Keratinocyte (primary cell): ENCODE data around the gene S100P. TPM values are rescaled to one million over a fixed set of nuclear protein-coding genes. Genes with fewer than 3 reads are reported as not detected.

ENCODE experiments used
- DNase-seq: peaks from one replicate; pipeline ENCODE4 v3.0.0-alpha.2; 2011; ENCODE audit warnings: low read depth, missing footprints, low spot score
- FAIRE-seq: peaks from 2 replicates; lab custom pipeline; 2011; peaks lifted over from hg19 to GRCh38; lab: Jason Lieb, UNC
- H2AFZ ChIP-seq: 2 replicates; pipeline ENCODE4 v1.6.0; 2012; ENCODE audit warnings: low read length, control low read depth, inconsistent platforms; ENCODE audit not compliant: control insufficient read depth
- H3K27ac ChIP-seq: 2 replicates; pipeline ENCODE4 v1.5.1; 2011; ENCODE audit warnings: low read length; ENCODE audit not compliant: control insufficient read depth, insufficient read depth
- H3K27me3 ChIP-seq: 3 replicates; pipeline ENCODE4 v1.6.0; 2011; ENCODE audit warnings: low read length; ENCODE audit not compliant: control insufficient read depth, insufficient read depth; ENCODE audit errors: extremely low read depth
- H3K36me3 ChIP-seq, 2 experiments: 2 replicates in 1 of 2; 3 replicates in 1 of 2; pipeline ENCODE4 v1.5.1; 2011; ENCODE audit warnings: low read length in 2 of 2, mild to moderate bottlenecking in 1 of 2; ENCODE audit not compliant: control insufficient read depth in 2 of 2, insufficient read depth in 2 of 2; ENCODE audit errors: extremely low read depth in 1 of 2
- H3K4me1 ChIP-seq: 3 replicates; pipeline ENCODE4 v1.5.1; 2011; ENCODE audit warnings: low read length; ENCODE audit not compliant: control insufficient read depth, insufficient read depth; ENCODE audit errors: extremely low read depth
- H3K4me2 ChIP-seq: 3 replicates; pipeline ENCODE4 v1.6.0; 2011; ENCODE audit warnings: low read depth, low read length; ENCODE audit not compliant: control insufficient read depth, insufficient read depth; ENCODE audit errors: extremely low read depth
- H3K4me3 ChIP-seq, 3 experiments: fragments of 200-600 bp in 1 of 3; sonication (generic) in 1 of 3; 2 replicates in 2 of 3; 3 replicates in 1 of 3; pipeline ENCODE4 v1.5.1; 2011 to 2016; ENCODE audit warnings: low read length in 3 of 3, mild to moderate bottlenecking in 3 of 3, control low read depth in 2 of 3, inconsistent platforms in 1 of 3, low read depth in 1 of 3, mixed read lengths in 1 of 3, mixed run types in 1 of 3, moderate library complexity in 1 of 3; ENCODE audit not compliant: control insufficient read depth in 2 of 3, insufficient read depth in 2 of 3; ENCODE audit errors: extremely low read depth in 1 of 3
- H3K79me2 ChIP-seq: 2 replicates; pipeline ENCODE4 v1.6.0; 2012; ENCODE audit warnings: low read length; ENCODE audit not compliant: control insufficient read depth, insufficient read depth
- H3K9ac ChIP-seq: 3 replicates; pipeline ENCODE4 v1.6.0; 2011; ENCODE audit warnings: low read length; ENCODE audit not compliant: control insufficient read depth, insufficient read depth; ENCODE audit errors: extremely low read depth
- H3K9me1 ChIP-seq: 3 replicates; pipeline ENCODE4 v1.6.0; 2011; ENCODE audit warnings: low read length; ENCODE audit not compliant: control insufficient read depth, insufficient read depth; ENCODE audit errors: extremely low read depth
- H3K9me3 ChIP-seq: 2 replicates; pipeline ENCODE4 v1.5.1; 2012; ENCODE audit warnings: low read depth, low read length; ENCODE audit not compliant: control insufficient read depth
- H4K20me1 ChIP-seq: 3 replicates; pipeline ENCODE4 v1.6.0; 2011; ENCODE audit warnings: low read length; ENCODE audit not compliant: control insufficient read depth, insufficient read depth; ENCODE audit errors: extremely low read depth
- CTCF ChIP-seq, 3 experiments: IDR thresholded peaks in 1 of 3; conservative IDR thresholded peaks in 1 of 3; optimal IDR thresholded peaks in 1 of 3; 2 replicates in 2 of 3; 3 replicates in 1 of 3; pipeline versions ENCODE3 to v1.5.1; 2011; ENCODE audit warnings: low read length in 3 of 3, mild to moderate bottlenecking in 3 of 3, moderate library complexity in 2 of 3, control low read depth in 1 of 3, inconsistent platforms in 1 of 3; ENCODE audit not compliant: insufficient read depth in 2 of 3; ENCODE audit errors: extremely low read depth in 1 of 3
- EZH2 ChIP-seq: IDR thresholded peaks from one replicate; pipeline ENCODE4 v1.6.1; 2012; ENCODE audit warnings: inconsistent platforms, mild to moderate bottlenecking, low read length, moderate library complexity
- dilution Hi-C: fragments of 300-500 bp; cut with MboI; formaldehyde crosslinking; loops from one replicate; pipeline ENCODE4 v1.7.0; 2020; ENCODE audit warnings: low sequenced_read_pairs; ENCODE audit not compliant: extremely low pct_ligation_motif_present
- polyA plus RNA-seq, 5 experiments: library from polyadenylated mRNA; depleted of rRNA in 3 of 5; stranded (reverse) in 3 of 5; stranded (forward) in 1 of 5; unstranded in 1 of 5; fragments of >200 nt; gene quantifications; 1 replicate in 1 of 5; 2 replicates in 3 of 5; 3 replicates in 1 of 5; pipeline versions ENCODE4 v1.2.1 to v1.2.3, GENCODE V29; 2011 to 2012; ENCODE audit warnings: missing spikeins in 2 of 5, low read depth in 1 of 5, low replicate concordance in 1 of 5

S100P gene
- polyA plus RNA-seq, 1 donor (not counting 4 experiments of a cell fraction or from before 2014, with no cell fraction given), result 1.7 TPM

DNA sequence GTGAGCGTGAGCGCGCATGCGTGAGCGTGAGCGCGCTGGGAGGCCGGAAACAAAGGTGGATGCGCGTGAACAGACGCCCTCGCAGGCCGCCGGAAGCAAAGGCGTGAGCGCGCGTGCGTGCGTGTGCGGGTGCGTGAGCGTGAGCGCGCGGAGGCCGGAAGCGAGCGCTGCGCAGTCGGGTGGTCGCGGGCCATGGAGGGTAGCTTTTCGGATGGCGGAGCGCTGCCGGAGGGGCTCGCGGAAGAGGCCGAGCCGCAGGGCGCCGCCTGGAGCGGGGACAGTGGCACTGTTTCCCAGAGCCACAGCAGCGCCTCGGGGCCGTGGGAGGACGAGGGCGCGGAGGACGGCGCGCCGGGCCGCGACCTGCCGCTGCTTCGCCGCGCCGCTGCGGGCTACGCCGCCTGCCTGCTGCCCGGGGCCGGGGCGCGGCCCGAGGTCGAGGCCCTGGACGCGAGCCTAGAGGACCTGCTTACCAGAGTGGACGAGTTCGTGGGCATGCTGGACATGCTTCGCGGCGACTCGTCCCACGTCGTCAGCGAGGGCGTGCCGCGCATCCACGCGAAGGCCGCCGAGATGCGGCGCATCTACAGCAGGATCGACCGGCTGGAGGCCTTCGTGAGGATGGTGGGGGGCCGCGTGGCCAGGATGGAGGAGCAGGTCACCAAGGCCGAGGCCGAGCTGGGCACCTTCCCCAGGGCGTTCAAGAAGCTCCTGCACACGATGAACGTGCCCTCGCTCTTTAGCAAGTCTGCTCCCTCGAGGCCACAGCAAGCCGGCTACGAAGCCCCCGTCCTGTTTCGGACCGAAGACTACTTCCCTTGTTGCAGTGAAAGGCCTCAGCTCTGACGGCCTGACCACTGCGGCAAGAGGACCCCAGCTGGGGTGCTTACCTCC is 22.6 kb downstream of the S100P start, which contains the start of gene BLOC1S4:
Gene BLOC1S4, plus strand, starts transcription at position 157 of the 894 bp plus-strand sequence. Its CDS starts 36 bp downstream, at position 193.
- Histone ChIP-seq H2AFZ (peak within 1 kb of the TSS; percentile 97), H3K9me3 (no peaks in the 10 kb centered on the region), H3K27ac (peak within 1 kb of the TSS; percentile 67), H3K4me1 (peaks cover 13% of the 10 kb centered on the region), H3K9me1 (no peaks in the 10 kb centered on the region), H3K36me3 (no peaks in the 10 kb centered on the region), H3K4me2 (peak within 1 kb of the TSS; percentile 82), H3K79me2 (peaks cover 22% of the 10 kb centered on the region), H3K4me3 (peak within 1 kb of the TSS; percentile 84 to 93 (median 91)), H4K20me1 (no peaks in the 10 kb centered on the region), H3K27me3 (no peaks in the 10 kb centered on the region), H3K9ac (peak within 1 kb of the TSS; percentile 82)
- TF ChIP-seq CTCF (optimal IDR thresholded peaks at IDR 0.05 in 1 of 3, IDR thresholded peaks at IDR 0.05 in 1 of 3, conservative IDR thresholded peaks at IDR 0.05 in 1 of 3; ENCODE audit: extremely low read depth in 1 of 3, insufficient read depth in 2 of 3, low read length in 3 of 3), result peak in 1 of 3 experiments; percentile 14
- TF ChIP-seq EZH2, result no peak
- DNase-seq, result no peak
- dilution Hi-C loops, result no loop called here
- no peak for FAIRE-seq

DNA sequence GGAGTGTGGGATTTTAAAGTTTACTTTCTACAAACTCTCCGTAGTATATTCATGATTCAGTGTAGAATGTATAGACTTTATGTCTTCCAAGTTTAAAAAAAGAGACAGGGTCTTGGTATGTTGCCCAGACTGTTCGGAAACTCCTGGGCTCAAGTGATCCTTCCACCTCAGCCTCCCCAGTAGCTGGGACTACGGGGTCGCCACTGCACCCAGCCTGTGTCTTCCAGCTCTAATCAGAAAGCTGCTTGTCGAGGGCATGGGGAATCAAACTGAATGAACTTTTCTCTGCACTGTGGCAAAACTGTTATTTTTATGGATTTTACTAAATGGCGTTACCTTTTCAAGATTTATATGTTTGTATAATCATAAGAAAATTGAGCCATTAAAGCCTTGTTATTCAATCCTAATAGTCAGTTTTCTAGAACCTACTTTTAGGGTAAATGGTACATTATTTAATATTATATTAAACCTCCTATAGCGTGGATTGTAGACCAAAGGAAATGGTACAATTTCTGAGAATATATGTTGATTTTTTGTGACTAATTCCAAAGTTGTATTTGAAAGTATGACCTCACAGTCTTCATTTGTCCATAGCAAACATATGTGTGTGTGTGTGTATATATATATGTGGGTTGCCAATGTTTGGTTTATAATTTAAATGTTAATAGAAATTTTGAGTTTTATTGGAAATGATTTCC is 23.4 kb downstream of the S100P start:
- Histone ChIP-seq H4K20me1 (no peaks in the 10 kb centered on the region), H3K9me1 (no peaks in the 10 kb centered on the region), H3K9ac (peak overlapping the region; percentile 82), H3K27me3 (no peaks in the 10 kb centered on the region), H3K4me1 (peaks cover 13% of the 10 kb centered on the region), H3K36me3 (no peaks in the 10 kb centered on the region), H3K4me3 (peak overlapping the region; percentile 84 to 93 (median 91)), H2AFZ (no peak overlapping the region), H3K27ac (peak overlapping the region; percentile 67), H3K9me3 (no peaks in the 10 kb centered on the region), H3K79me2 (peaks cover 22% of the 10 kb centered on the region), H3K4me2 (peak overlapping the region; percentile 82)
- TF ChIP-seq CTCF (optimal IDR thresholded peaks at IDR 0.05 in 1 of 3, IDR thresholded peaks at IDR 0.05 in 1 of 3, conservative IDR thresholded peaks at IDR 0.05 in 1 of 3; ENCODE audit: extremely low read depth in 1 of 3, insufficient read depth in 2 of 3, low read length in 3 of 3) (no peak), EZH2 (no peak)
- FAIRE-seq, result no peak
- dilution Hi-C loops, result no loop called here
- DNase-seq, result no peak
